Epithelial cell of proximal tubule (primary cell): ENCODE data around the gene LMO1. TPM values are rescaled to one million over a fixed set of nuclear protein-coding genes. Genes with fewer than 3 reads are reported as not detected.

ENCODE experiments used
- DNase-seq: peaks from one replicate; pipeline ENCODE4 v3.0.0-alpha.2; 2011; ENCODE audit warnings: low read depth
- H3K4me3 ChIP-seq: 2 replicates; pipeline ENCODE4 v1.5.1; 2011; ENCODE audit warnings: low read depth, mild to moderate bottlenecking, low read length
- total RNA-seq: library from RNA; depleted of rRNA; stranded (reverse); fragments of >200 nt; gene quantifications from 2 replicates; pipeline ENCODE4 v1.2.3, GENCODE V29; 2015
- TF ChIP-seq, protein P1 (sequence below): conservative IDR thresholded peaks from 2 replicates; pipeline ENCODE4 v1.5.1; 2012; ENCODE audit warnings: low read depth, mild to moderate bottlenecking, low read length

The LMO1 gene
- total RNA-seq, 1 donor from 2014 or later = not detected

- H3K4me3 ChIP-seq = no peak overlapping the region
- TF ChIP-seq, protein P1, sequence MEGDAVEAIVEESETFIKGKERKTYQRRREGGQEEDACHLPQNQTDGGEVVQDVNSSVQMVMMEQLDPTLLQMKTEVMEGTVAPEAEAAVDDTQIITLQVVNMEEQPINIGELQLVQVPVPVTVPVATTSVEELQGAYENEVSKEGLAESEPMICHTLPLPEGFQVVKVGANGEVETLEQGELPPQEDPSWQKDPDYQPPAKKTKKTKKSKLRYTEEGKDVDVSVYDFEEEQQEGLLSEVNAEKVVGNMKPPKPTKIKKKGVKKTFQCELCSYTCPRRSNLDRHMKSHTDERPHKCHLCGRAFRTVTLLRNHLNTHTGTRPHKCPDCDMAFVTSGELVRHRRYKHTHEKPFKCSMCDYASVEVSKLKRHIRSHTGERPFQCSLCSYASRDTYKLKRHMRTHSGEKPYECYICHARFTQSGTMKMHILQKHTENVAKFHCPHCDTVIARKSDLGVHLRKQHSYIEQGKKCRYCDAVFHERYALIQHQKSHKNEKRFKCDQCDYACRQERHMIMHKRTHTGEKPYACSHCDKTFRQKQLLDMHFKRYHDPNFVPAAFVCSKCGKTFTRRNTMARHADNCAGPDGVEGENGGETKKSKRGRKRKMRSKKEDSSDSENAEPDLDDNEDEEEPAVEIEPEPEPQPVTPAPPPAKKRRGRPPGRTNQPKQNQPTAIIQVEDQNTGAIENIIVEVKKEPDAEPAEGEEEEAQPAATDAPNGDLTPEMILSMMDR = no peak
- DNase-seq = no peak
Observed at GRCh38 chr11:8242499-8243280, 21.0 kb downstream of the LMO1 start.

GRCh38 chr11:8242118-8242475, 21.6 kb downstream of the LMO1 start:
- H3K4me3 ChIP-seq = no peak overlapping the region
- TF ChIP-seq, protein P1 = no peak
- DNase-seq = no peak

GRCh38 chr11:8241373-8242117, 22.1 kb downstream of the LMO1 start:
- no peak overlapping the region for H3K4me3 ChIP-seq
- DNase-seq = no peak
- TF ChIP-seq, protein P1 = no peak

DNA sequence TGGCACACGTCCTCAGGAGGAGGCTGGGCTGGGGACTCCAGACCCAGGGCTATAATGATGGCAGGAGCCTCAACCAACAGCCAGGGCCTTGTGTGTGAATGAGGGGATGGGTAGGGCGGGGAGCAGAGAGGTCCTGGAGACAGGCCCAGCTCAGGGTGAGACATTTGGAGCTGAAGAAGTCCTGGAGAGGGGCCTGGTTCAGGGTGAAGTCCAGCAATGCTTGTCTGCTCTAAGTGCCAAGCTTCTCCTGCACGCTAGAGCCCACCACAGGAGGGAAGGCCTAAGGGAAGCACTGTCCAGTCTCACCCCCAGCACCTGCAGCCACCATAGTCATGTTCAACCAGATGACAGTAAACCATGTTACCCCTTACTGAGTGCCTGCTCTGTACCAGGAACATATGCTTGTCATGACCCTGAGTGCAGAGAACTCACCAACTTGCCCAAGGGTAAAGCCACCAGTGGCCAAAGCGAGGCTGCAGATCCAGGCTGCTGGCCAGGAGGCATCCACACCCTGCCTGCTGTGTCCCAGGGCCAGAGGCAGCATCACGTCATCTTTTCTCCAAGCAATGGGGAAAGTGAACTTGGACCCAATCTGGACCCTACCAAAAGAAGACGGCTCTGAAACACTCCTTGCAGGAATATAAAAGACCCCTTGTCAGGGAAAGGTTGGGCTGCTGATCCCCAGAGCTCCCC, 24.0 kb downstream of the LMO1 start:
- H3K4me3 ChIP-seq = no peak overlapping the region
- TF ChIP-seq, protein P1 = no peak
- no peak for DNase-seq

GRCh38 chr11:8239040-8239439, 24.6 kb downstream of the LMO1 start:
- H3K4me3 ChIP-seq = no peak overlapping the region
- no peak for DNase-seq
- TF ChIP-seq, protein P1 = no peak

DNA sequence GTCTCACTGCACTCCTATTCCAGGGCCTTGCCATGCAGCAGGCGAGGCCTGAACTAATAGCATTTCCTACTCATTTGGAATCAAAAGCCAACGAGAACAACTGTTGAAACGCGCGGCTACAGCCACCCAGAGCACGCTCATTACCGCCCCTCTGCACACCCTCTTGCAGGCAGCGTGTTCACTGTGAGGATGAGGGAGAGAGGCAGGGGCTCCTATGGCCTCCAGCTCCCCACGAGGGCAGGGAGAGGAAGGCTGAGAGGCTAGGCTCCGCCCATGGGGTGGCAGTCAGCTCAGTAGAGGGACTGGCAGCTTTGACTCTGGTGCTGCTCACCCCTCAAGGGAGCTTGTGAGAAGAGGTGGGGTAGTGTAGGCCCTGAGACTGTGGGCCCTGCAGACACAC, 26.2 kb downstream of the LMO1 start:
- no peak overlapping the region for H3K4me3 ChIP-seq
- no peak for DNase-seq
- TF ChIP-seq, protein P1 = no peak
